OCI-M1 (cell line): ENCODE data around the gene CGB7.
A peak's percentile ranks its signal among the peaks of the same experiment; 100 is the strongest.

Experiments
- DNase-seq: peaks from one replicate; lab custom pipeline; 2025; lab: John Stamatoyannopoulos, UW

Gene CGB7

DNA sequence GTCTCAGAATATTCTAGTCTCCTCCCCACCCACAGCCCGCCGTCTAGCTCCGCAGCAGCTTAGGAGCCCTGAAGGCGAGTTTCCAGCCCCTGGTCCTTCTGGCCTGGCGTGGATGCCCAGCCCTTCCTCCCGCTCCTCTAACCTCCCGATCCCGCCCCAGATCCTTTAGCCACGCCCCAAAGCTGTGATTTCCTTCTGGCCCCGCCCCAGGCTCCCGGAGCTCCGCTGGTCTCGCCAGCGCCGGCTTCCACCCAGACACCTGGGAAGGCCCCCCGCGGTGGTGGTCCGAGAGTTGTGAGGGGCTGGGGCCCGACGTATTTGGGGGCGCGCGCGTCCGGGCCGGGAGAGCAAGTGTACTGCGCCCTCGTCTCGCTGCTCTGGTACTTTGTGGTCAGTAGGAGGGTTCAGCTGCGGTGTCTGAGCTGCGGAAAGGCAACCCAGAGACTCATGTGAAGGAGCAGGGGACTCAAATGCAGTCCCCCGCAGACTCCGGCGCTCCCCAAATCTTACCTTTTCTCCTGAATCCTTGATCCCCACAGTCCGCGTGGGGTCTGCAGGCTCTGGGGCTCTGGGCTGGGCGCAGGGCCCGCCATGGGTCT lies at the start of gene CGB7:
TSS of gene CGB7 (minus strand) at position 114 of the 599 bp plus-strand sequence. CDS start 2,374 bp downstream, outside the sequence.
- no peak for DNase-seq

DNA sequence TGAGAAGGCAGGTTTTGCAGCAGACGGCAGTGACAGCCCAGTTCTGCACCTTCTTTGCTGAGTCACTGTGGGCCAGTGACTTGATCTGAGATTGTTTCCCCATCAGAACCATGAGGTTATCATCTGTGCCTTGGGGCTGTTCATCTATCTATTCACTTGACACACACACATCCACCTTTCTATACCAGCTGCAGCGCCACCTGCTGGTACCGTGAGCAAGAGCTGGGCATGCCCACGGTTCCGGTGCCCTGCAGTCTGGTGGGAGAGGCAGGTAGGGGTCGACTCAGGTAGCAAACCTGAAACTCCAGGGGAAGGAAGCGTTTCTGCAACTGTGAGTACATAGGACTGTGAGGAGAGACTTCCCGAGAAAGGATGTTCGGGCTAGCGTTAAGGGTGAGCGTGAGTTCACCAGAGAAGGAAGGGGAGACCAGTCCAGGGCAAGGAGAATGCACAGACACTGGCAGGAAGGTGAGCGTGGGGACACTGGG lies 49.1 kb upstream of the CGB7 start:
- peak; percentile 72 for DNase-seq

DNA sequence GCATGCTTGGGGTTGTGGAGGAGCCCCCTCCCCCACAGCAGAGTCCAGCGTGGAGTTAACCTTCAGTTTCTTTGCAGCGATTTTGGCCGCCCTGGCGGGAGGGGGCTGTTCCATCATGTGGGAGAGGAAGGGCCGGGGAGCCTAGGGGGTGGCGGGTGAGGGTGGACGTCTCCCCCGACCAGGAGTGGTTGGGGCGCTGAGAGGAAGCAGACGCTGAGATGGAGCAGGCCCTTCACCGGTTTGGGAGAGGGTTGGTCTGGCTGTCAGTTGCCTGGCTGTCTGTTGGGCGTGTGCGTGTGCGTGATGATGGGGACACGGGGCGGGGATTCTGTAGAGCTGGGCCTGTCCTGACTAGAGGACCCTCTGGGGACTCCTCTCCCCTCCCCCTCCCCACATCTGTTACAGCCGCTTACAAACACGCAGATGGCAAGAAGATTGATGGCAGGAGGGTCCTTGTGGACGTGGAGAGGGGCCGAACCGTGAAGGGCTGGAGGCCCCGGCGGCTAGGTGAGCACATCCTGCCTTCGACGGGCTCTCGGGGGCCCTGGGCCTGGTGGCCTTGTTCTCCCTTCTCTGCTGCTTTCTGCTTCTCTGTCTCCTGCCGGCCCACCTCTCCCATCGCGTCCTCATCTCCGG lies 46.8 kb upstream of the CGB7 start:
- DNase-seq = no peak

DNA sequence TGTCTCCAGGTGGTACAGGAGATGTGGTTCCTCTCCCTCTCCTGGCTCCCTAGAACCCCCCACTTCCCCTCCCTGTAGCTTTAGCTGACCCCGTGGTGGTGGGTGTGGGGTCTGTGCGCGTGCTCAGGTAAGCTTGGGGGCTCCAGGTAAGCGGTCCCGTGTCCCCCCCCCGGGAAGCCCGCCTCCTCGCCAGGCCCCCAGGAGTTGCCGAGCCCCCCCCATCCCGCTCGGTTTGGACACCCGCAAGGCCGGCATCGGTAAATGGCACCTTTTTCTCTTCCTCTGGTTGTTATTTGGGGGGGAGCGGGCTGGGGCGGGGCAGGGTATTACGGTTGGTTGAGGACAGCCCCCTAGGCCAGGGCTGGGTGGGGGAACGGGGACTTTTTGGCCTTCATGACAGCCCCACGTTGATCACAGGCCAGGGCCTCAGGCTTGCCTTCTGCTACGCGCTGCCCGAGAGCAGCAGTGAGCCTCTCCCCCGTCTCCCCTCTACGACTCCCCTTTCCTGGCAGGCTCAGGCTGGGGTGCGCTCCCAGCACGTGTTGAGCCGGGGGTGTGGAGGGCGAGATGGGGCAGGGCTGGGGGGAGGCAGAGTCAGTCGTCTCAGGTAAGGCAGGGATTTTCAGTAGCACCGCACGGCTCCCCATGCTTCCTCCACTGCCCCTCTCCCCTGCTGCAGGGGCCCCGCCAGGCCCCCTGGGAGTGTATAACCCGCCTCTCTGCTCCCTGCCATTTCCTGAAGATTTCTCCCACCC lies 46.0 kb upstream of the CGB7 start:
- no peak for DNase-seq

DNA sequence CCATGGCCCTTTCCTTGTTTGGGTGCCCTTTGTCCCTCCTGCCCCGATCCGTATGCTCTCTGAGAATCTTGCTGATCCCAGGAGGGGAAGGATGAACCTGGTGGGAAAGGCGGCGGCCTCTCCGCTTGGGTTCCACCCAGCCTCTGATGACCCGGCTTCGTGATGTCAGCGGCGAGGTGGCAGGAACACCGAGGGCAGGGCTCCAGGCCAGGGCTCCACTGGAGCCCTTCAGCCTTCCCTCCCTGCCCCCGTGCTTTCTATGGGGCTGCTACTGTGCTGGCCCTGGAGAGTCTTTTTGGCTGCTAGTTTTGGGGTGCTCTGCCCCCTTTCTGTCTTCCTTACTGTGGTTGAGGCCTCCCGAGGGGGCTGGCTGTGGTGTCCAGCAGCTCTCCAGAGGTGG lies 44.8 kb upstream of the CGB7 start:
- no peak for DNase-seq

DNA sequence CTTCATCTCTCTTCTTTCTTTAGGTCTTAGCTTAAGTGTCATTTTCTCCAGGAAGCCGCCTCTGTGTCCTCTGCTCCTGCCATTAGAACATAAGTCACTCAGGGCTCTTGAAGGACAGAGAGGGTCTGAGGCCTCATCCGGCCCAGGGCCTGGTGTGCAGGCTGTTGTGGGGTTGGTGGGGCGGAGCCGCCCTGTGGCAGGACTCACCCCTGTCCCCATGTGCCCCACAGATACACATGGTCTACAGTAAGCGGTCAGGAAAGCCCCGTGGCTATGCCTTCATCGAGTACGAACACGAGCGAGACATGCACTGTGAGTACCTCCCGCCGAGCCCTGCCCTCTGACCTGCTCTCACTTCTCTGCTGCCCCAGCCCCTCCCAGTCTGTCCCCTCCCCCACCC lies 43.6 kb upstream of the CGB7 start:
- DNase-seq = no peak

DNA sequence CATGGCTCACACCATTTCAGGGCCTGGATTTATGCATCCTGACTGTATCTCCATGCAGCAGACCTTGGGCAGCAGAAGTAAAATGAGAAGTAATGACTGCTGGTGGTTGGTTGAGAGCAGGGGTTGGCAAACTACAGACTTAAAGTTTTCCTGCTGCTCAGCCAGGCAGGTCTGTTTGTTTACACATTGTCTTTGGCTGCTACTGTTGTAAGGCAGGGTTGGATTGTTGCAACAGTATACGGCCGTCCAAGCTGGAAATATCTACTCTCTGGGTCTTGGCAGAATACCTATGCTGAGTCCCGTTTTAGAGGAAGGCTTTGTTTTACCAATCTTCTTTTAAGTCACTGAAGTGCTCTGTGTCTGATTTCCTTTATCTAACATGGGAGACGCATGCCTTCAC lies 41.2 kb upstream of the CGB7 start:
- DNase-seq = no peak

DNA sequence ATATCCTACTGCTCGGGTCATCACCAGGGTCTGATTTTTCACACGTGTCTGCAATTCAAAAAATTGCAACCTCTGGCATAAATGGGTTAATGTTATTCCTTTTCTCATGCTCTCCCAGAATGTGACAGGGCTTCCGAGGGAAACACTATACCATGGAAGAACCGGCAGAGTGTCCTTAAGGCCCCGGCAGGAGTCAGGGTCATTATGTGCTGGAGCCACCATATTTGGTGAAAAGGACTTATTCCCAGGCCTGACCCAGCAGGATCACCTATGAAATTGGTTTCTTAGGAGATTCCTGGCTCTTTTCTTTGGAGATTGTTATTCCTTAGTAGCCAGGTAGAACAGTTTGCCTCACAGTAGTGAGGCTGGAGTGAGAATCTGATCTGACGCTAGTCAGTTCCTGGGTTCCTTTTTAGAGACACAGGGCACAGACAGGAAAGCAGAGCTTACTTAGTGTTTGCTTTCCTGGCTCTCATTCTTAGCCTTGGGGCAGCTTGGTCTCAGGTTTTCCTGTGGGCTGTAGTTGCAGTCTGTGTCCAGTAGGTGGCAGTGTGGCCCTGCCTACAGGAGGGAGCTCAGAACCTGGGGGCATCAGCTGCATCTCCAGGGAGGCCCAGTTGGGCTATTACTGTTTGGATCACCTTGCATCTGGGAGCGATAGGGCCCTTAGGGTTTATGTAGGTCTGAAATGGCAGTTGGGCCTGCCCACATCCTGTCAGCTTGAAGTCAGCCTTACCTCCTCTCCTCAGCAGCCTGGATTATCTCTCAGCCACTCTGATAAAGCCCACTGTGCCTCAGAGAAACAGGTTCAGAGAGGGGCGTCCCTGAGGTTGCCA lies 40.1 kb upstream of the CGB7 start:
- DNase-seq = peak; percentile 91

DNA sequence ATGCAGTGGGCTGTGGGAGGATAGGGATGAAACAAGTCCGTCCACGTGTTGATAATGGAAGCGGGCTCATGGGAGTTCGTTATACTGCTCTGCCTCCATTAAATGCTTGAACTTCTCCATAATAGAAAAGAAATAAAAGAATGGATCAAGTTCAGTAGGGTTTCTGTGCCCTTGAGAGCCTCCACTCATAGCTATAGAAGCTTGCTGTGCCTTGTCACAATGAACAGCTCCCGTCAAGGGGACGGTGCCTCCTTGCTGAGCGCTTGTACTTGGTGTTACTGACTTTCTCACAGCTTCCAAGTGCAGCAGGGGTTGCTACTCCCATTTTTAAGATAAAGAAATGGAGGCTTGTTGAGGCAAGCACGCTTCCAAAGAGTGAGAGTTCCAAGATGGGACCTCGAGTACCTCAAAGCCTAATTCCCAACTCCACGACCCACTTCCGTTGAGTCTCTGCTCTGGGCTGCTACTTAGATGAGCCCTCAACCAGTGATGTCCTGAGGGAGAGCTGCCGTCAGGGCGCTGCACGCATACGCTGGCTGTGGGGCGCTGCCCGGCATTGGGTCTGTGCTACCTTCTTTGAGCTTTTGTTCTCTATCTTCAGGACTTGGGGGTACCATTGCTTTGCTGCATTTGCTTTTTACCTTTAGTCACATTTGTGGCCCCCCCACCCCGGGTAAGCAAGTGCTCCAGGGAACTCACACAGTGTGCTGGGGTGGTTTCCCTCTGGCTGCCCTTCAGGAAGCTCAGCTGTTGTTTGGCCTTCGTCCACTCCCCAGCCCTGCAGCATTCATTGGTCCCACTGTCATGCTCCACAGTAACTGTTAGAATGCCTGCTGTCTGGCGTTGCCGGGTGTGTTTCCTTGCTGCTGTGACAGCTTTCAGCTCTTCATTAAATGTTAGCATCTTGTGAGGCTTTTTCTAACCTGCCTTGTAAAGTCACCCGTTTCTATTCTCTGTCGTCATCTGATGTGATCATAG lies 37.2 kb upstream of the CGB7 start:
- DNase-seq = no peak

DNA sequence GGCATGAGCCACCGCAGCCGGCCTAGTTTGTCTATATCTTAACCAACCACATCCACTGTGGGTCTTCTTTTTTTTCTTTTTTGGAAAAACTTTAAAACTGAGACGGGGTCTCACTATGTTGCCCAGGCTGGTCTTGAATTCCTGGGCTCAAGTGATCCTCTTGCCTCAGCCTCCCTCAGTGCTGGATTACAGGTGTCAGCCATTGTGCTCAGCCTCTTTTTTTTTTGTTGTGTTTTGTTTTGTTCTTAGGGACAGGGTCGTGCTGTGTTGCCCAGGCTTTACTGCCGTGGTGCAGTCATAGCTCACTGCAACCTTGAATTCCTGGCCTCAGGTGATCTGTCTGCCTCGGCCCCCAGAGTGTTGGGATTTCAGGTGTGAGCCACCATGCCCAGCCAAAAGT lies 35.1 kb upstream of the CGB7 start:
- DNase-seq = no peak

DNA sequence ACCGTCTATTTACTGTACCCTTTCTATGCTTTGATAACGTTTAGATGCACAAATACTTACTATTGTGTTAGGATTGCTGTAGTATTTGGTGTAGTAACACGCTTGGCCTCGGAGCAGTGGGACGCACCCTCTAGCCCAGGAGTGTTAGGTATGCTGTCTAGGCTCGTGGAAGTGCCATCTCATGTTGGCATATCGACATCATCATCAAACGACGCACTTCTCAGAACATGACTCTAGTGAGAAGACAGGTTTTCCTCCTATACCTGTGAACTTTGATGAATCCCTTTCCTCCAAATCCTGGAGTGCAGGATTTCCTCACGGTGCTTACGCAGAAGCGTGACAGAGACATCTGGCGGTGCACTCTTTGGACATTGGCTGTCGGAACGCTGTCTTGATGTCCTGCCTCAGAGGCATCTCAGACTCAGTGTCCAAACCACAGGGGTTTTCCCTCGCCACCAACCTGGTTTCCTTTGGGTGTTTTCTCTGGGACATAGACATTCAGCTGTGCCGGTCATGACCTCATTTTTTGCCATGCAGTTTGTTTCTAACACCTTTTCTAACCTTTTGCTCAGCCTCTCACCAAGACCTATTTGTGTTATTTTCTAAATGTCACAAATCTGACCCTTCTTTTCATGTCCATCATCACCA lies 34.0 kb upstream of the CGB7 start:
- no peak for DNase-seq

DNA sequence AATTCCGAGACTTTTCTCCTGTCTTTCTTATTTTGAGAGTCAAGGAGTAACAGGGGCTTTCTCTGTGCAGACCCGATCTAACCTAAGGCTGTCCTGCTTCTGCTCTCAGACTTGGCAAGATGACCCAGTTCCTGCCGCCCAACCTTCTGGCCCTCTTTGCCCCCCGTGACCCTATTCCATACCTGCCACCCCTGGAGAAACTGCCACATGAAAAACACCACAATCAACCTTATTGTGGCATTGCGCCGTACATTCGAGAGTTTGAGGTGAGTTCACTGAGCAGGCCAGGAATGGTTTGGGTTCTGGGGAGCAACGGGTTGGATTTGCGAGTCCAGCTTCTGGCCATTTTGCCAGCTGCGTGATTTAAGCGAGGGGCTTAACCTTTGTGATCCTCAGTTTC lies 28.7 kb upstream of the CGB7 start:
- DNase-seq = no peak

DNA sequence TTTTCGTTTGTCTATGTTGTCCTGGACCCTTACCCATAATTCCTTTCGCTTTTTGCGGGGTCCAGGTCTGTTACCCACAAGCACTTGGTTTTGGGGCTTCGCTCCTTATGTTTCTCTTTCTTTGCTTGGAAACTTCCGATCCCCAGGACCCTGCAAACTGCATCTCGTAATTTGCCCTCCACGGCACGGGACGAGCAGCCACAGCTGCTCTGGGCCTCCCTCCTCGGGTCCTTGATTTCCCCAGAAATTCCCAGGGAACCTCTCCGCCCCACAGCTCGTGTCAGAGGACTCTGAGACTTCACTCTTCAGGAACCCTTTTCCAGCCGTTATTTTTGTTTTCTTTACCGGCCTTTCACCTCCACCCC lies 28.3 kb upstream of the CGB7 start:
- DNase-seq = no peak

DNA sequence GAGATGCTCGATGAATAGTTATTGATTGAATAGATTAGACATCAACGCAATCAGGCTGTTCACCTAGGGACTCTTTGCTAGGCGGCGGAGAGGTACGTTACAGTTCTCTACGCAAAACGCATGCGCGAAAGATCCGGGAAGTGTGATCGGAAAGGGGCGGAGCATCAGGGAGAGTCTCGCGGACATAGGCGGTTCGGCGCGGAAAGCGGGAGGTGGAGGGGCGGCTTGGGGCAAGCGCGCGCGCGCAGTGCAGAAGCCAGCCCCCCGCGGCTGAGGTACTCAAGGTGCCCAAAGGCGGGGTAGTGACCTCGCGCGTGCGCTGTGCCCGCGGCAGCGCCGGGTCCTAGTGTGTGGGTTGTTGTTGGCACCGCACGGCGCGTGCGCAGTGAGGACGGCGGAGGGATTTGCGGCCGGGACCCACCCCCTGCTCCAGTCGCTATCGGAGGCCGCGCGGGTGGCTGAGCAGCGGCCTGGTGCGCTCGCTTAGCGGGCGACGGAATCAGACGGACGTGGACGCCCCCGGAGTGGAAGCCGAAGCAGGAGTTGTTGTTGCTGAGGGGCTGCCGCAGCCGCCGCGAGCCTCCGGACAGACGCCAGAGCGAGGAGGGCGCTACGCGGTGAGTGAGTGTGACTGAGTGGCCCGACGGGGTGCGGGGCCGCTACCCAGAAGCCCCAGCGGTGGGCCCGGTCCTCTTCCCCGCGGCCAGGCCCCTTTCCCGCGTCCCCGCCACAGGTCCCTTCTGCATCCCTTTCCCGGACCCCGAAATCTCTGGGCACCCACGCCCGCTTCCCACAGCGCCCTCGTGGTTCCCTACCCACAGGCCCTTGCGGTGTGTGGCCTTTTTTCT lies 27.7 kb upstream of the CGB7 start, which contains the start of gene SNRNP70:
TSS of gene SNRNP70 (plus strand) at position 432 of the 848 bp plus-strand sequence. CDS start 964 bp downstream, outside the sequence.
- DNase-seq = peak; percentile 100

DNA sequence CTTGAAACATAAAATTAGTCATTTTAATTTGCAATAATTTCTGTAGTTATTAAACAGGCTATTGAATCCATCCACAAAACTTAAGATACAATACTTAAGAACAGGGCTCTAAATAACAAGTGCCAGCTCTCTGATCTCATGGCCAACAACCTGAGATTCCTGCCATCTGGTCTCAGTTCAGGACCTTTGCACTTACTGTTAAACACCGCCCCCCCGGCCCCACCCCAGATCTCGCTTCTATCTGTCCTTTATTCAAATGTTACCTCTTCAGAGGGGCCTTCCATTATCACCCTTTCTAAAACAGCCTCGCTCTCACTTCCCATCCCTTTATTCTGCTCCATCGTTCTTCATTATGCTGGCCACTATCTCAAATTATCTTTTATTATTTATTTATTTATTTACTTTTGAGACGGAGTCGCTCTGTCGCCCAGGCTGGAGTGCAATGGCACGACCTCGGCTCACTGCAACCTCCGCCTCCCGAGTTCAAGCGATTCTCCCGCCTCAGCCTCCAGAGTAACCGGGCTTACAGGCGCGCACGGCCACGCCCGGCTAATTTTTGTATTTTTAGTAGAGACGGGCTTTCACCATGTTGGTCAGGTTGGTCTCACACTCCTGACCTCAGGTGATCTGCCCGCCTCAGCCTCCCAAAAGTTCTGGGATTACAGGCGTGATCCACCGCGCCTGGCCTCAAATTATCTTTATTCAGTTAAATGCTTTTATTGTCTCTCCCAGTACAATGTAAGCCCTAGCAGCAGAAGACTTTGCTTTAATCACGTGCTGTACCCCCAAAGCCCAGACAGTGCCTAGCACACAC lies 26.9 kb upstream of the CGB7 start:
- no peak for DNase-seq

DNA sequence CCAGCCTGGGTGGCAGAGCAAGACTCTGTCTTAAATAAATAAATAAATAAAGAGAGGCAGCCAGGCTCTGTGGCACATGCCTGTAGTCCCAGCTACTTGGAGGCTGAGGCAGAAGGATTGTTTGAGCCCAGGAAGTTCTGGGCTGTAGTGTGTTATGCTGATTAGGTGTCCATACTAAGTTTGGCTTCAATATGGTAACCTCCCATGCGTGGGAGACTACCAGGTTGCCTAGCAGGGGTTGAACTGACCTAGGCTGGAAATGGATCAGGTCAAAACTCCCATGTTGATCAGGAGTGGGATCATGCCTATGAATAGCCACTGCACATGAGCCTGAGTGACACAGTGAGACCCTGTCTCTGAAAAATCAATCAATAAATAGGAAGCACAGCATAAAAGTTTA lies 23.7 kb upstream of the CGB7 start:
- DNase-seq = peak; percentile 42

DNA sequence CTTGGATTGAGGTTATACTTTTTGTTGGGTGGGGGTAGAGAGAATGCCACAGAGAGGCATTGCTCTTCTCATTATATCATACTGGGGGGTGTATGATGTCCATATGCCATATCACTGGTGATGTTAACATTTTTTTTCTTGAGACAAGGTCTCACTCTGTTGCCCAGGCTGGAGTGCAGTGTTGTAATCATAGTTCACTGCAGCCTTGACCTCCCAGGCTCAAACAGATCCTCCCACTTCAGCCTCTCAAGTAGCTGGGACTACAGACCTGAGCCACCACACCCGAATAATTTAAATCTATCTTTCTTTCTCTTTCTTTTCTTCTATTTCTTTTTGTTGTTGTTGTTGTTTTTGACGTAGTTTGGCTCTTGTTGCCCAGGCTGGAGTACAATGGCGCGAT lies 22.8 kb upstream of the CGB7 start:
- DNase-seq = no peak

DNA sequence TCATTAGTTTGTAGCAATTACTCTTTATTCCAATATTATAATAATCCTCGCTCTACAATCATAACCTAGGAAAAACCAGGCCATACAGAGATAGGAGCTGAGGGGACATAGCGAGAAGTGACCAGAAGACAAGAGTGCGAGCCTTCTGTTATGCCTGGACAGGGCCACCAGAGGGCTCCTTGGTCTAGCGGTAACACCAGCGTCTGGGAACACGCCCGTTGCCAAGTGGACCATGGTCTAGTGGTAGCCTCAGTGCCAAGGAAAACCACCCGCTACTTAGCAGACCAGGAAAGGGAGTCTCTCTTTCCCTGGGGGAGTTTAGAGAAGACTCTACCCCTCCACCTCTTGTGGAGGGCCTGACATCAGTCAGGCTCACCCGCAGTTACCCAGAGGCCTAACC lies 17.3 kb upstream of the CGB7 start:
- peak; percentile 71 for DNase-seq
